Left forelimb (tissue), 1 donor: ENCODE data around the gene TJP1.
"Not testable (repeated sequence)": the region's sequence is repeated elsewhere in the genome, so short reads cannot be mapped to it uniquely, and the experiment has no call there.

ENCODE experiments used
- DNase-seq: peaks from one replicate; pipeline ENCODE4 v3.0.0-alpha.2; 2018; ENCODE audit warnings: low spot score

Gene TJP1

DNA sequence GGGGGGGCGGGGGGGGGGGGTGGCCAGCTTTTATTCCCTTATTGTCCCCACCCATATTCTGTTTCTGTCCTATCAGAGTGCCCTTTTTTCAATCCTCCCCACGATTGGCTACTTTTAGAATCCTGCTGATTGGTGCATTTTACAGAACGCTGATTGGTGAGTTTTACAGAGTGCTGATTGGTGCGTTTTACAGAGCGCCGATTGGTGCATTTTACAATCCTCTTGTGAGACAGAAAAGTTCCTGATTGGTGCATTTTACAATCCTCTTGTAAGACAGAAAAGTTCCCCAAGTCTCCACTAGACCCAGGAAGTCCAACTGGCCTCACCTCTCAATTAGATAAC lies 164.8 kb downstream of the TJP1 start:
- DNase-seq, result not testable (repeated sequence)

DNA sequence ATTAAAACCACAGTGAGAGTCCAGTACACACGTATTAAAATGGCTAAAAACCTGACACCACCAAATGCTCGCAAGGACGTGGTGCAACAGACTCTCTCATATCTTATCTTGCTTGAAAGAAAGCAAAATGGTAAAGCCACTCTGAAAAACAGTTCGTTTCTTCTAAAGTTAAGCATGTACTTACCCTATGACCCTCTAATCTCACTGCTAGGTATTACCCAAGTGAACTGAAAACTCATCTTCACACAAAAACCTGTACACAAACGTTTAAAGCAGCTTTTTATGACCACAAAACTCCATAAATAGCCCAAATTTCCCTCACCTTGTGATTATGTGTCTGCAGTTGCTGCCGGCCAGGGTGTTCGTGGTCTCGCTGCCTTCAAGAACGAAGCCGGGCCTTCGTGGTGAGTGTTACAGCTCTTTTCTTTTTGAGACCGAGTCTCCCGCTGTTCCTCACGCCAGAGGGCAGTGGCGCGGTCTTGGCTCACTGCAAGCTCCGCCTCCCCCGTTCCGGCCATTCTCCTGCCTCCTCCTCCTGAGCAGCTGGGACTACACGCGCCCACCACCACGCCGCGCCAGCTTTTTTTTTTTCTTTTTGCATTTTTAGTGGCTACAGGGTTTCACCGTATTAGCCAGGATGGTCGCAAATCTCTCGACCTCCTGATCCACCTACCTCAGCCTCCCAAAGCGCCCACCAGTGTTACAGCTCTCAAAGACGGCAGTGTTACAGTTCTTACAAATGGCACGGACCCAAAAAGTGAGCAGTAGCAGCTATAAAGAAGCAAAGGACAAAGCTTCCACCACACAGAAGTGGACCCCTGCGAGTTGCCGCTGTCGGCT lies 165.4 kb downstream of the TJP1 start:
- no peak for DNase-seq

DNA sequence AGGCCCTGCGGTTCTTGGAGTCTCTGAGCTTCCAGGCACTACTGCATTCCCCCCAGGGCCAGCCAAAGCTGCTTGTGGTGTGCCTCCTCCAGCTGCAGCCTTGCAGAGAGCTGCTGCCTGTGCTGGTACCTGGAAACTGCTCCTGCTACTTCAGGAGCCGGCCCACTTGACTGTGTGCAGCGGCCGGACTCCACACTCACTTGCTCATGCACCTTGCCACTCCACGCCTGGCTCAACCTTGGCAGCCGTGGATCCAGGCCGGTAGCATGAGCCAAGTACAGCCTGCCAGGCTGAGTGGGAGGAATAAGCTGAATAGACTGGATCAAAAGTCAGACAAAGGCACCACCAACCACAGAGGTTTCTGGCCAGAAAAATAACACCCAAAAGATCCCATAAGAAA lies 169.7 kb downstream of the TJP1 start:
- DNase-seq, result no peak

DNA sequence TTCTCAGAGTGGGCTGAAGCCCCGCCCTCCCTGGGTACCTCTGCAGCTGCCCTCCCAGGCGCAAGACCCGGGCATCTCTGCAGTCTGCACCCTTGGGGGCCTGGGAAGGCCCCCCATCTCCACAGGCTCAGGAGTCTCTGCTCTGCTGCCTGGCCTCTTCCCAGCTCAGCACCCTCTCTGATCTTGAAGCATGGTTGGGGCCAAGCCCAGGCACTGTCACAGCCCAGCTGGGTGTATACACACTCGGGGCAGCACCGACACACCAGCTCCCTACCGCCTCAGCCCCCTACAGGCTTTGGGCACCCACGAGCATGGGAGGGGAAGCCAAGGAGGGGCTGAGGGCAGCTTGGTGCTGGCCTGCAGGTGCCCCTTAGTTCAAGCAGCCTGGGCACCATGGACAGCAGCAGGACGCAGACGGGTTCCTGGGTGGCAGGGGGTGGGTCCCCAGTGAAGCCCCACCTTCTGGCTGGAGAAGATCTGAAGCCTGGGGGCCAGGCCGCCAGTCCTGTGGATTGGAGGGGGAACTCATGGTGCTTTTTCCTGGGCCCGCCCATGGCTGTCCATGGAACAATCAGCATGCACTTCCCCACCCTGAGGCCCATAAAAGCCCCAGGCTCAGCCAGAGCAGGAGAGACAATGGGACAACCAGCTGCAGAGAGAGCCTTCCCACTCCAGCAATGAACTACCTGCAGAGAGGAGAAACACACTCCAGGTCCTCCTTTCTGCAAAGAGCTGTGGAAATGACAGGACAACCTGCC lies 170.6 kb downstream of the TJP1 start:
- DNase-seq, result no peak
